Activated T-cell treated with anti-CD3 and anti-CD28 coated beads for 48 hours (primary cell): ENCODE results near the gene PXK.

Source experiments
- DNase-seq: peaks from one replicate; pipeline ENCODE4 v3.0.0-alpha.2; 2020; ENCODE audit warnings: low read depth

PXK gene

DNA sequence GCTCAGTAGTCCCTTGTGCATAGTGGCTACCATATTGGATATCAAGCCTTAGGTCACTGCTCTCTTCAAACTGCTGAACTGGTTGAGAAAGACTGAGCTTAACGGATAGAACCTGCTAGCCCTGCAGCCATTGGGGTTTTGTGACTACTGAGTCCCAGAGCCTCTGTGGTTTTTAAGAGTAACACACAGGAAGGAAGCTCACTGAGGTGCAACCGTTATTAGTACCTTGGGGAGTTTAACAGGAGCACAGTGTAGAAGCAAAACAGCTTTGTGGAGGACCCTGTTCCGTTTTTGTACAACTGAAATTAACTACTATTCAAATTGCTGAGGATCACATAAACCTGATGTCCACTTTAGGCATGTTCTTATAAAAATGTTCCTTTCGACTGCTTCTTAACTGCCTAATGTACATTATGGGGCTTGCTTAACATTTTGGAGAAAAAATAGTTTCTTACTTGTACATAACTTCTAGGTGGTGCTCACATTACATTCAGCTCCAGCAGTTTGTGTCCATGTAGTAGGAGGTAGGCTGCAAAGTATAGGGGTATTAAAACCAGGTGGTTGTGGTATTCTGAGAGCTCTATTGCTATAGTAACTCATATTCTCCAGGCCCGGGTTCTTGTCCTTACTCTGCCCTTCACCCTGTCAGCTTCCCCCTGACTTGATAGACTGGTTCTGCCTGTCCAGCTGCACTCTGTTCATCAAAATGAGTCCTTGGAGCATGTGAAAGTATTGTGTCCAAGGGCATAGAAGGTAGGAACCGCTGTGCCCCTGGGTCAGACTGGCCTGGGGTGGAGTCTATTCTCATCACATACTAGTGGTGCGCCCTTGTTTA, 17.3 kb downstream of the PXK start:
- DNase-seq = no peak

DNA sequence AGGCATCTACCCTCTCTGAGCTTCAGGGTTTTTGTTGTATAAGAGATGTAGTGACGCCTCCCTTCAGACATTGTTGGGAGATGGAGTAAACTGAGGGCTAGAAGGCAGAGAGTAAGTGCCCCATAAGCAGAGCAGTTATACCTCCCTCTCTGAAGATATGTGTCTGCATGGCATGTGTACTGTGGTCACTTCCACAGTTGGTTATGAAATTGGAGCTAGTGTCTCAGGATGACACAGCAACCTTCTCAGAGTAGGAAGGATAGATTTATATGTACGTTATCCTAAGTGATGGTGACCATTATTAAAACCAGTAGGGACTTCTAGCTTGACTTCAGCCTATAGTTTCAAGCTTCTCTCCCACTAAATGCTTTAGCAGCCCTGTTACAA, 17.9 kb downstream of the PXK start:
- DNase-seq = no peak

DNA sequence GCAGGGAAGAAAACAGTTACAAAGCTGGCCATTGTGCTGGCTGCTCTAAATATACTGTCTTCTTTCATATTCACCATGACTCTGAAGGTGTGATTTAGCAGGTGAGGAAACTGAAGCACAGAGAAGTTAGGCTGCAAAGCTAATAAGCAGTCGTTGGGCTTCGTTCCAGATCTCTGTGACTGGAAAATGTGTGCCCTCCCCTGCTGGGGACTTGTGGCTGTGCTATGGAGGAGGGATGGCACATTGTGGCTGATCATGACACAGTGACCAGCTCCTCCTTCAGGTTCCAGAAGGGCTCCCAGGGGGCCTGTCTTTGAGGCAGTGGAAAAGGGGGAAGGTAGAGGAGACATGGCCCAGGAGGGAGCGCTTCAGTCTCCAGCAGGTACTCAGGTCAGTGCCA, 19.2 kb downstream of the PXK start:
- no peak for DNase-seq

DNA sequence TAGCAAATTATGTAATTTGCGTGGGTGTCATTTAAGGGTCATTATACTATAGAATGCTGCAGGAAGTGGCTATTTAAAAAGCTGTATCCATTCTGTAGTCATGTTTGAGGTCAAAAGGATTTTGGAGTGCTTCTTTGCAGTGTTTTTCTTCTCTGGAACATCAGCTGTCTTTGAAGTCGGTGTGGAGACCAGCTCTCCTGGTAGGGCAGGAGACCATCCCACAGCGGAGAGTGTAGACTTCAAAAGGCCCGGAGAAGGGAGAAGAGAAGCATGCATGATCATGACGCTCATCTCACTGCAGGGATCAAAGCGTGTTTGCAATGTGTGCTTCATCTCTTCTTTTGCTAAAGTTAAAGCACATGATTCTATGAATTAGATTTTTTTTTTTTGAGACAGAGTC, 19.9 kb downstream of the PXK start:
- no peak for DNase-seq

DNA sequence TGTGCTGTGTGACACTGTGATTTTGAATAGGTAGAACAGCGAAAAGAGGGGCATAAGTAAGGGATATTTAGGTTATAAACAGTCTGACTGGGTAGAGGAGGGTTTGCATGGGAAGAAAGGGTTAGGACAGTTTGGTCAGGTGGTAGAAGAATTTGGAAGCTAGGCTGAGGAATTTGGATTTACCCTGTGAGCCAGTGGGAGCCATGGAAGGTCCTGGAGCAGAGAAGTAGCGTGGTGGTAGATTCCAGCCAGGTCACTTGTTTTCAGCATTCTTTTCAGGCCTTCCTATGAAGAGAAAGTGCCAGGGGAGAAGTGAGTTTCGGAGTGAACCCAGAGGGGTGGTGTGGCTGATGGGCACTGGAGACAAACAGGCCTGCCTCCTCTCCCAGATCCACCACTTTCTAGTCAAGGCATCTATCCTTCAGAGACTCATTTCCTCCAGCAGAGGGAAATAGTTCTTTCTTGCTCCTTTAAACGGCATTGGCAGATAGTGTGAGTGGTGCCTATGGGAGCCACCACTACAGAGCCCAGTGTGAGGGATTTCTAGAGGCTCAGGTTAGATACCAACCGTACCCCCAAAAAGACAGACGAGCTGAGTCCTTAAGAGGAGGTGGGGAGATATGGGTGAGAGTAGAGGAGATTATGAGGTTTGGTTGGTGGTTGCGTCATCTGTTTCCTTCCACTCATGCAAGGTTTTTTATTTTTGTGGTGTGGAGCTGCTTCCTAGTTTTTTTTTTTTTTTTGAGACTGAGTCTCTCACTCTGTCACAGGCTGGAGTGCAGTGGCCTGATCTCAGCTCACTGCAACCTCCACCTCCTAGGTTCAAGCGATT, 21.2 kb downstream of the PXK start:
- no peak for DNase-seq

DNA sequence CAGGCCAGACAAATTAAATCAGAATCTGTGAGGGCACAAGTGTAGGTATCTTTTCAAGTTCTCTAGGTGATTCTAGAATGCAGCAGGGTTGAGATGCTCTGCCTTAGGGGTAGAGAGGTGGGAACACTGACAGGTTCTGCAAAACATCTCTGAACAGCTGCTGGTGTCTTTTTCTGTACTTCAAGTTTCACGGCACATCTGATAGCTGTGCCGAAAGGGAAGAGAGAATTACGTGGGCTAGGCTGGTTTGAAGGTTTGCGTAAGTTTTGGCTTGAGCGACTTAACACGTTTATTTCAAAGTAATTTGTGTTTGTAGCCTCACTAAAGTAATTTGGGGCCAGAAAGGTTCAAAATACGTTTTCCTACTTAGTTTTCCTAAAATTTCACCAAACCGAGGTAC, 22.5 kb downstream of the PXK start:
- DNase-seq = no peak

DNA sequence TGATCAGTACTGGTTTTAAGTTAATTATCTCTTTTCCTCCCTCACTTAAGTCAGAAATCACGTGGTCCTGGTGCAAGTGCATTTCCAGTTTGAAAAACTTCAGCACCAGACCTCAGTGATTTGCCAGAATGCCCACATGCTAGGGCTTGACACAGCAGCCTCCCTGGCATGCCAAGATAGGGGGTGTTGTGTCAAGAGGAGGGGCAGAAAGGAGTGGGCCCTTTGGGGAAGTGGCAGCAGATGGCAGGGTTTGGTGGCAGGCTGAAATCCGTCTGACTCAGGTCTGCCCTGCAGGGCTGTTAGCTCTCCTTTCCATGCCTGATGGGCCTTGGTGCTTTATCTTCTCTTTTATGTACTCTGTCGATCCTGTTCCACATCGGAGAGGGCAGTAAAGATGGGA, 23.4 kb downstream of the PXK start:
- DNase-seq = no peak

DNA sequence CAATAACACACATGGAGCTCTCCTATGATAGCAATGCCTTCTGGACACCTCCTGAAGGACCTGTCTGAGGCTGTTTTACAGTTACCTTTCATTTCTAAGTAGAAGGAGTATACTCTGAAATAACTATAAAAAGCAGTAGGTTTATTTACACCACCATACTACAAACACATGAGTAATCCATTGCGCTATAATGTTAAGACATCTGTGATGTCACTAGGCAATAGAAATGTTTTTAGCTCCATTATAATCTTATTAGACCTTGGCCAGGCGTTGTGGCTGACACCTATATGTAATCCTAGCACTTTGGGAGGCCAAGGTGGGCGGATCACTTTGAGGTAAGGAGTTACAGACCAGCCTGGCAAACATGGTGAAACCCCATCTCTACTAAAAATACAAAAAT, 24.7 kb downstream of the PXK start:
- DNase-seq = no peak

DNA sequence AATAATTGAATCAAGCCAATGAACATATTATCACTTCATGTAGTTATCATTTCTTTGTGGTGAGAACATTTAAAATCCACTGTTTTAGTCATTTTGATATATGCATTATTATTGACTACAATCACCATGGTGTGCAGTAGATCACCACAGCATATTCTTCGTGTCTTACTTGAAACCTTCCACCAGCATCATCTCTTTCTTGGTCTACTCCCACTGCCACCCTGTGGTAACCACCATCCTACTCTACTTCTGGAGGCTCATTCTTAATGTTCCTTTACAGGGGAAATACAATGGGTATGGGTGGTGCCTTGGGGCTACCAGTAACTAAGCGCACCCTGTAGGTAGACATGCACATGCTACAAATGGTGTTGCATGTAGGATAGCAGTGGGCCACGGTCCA, 25.4 kb downstream of the PXK start:
- no peak for DNase-seq

DNA sequence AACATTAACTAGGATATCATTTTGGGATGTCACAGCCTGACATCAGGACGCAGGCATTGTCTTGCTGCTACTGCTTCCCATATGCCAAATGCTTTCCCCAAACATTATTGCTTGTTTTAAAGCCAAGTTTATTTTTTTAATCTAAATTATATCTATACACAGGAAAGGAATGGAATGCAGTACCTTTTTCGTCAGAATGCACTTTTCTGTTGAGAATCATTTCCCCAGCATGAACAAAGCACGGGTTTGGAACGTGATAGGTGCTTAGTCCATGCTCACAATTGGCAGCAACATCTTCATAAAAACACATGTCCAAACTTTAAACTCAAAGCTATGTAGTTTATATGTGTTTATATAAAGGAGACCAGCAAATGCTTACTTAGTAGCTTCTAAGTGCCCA, 26.1 kb downstream of the PXK start:
- DNase-seq = no peak

DNA sequence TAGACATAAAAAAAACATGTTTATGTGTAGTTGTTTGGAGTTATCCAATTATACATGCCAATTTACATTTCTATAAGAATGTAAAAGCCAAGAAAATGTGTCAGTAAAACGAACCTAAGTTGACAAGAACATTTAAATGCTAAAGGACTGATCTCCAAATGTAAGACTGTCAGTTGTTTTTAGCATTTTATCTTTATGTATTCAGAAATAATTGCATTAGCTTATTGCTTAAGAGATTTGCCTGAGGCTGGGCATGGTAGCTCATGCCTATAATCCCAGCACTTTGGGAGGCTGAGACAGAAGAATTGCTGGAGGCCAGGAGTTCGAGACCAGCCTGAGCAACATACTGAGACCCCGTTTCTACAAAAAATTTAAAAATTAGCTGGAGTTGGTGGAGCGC, 26.9 kb downstream of the PXK start:
- no peak for DNase-seq

DNA sequence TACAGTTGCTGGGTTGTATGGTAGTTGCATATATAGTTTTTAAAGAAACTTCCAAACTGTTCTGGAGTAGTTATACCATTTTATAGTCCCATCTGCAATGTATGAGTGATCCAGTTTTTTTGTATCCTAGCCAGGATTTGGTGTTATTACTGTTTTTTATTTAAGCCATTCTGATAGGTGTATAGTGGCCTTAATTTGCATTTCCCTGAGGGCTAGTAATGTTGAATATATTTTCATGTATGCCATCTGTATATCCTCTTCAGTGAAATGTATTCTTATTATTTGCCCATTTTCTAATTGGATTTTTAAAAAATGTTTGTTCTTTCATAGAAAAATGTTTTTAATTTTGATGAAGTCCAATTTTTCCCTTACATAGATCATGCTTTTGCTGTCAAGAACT, 29.2 kb downstream of the PXK start:
- DNase-seq = no peak

DNA sequence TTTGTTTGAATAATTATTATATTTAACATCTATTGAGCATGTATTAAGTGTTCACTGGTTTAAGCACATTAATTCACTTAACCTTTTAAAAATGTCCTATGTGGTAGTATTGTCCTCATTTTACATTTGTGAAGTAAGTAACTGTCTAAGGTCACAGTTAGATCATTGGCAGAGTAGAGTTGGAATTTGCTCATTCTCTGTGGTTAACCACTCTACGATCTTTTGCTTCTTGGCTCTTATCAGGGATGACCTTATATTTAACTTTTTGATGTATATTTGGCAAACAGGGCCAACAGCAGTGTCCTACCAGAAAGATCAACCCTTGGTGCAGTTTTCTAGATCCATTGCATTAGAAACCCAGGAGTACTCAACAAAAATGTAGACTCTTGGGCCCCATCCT, 34.0 kb downstream of the PXK start:
- no peak for DNase-seq

DNA sequence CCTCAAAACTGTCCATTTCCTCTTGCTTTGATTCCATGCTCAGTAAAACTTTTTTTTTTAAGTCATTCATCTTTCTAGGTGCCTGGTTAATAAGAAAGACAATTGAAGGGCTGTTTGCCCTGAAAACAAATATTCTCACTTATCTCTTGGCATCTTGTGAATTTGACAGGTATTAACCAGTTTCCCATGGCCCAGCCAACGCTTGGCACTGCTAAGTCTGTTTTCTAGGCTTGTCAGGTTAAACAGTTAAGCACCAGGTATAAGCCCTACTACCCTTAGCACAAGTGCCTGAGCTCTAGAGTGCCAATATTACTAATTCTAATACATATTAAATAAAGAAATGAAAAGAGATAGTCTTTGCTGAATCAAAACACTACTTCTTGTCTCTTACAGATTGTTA, 36.3 kb downstream of the PXK start:
- DNase-seq = no peak

DNA sequence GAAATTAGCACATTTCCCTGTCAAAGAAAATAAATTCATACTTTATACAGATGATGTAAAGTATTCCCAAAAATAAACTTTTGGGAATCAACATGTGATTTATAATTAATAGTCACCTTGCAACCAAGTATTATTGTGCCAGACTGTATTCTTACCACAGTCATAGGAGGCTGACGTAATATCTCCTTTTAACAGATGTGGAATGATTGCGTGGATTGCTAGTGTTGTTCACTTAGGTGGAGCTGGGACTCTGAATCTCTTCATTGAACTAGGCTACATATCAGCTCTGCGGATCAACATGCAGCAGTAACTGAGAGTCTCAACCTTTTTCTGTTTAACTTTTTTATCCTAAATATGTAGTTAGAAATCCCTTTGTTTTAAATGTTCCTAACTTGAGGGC, 37.2 kb downstream of the PXK start:
- DNase-seq = no peak

DNA sequence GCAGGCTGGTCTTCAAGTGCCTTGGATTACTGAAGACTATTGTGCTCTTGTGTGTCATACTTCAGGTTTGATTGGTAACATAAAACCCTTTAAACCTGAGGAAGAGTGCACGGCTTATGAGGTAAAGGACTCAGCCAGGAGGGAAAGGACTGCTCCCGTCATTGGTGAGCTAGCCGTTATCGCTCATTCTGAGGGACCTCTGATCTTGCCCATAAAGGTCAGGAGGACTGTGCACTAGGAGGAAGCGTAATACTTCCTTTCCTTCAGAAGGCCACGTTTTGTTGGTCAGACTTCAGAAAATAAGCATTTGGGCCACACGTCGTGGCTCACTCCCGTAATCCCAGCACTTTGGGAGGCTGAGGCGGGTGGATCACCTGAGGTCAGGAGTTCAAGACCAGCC, 37.7 kb downstream of the PXK start:
- no peak for DNase-seq

DNA sequence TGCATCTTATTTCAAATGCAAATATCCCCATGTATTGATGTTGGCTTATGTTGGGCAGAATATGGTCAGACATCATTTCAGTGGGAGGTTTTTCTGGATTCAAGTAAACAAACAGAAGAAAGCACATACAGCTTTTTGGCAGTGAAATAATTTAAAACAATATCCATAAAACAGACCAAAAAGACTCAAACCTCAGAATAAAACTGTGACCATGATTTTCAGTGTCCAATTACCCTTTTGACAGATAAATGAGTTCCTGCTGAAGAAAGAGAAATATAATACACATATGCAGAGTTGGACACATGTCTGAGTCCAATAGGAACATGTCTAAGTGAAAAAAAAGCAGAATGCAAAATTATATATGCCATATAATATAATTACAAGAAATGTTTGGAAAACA, 39.1 kb downstream of the PXK start:
- no peak for DNase-seq

DNA sequence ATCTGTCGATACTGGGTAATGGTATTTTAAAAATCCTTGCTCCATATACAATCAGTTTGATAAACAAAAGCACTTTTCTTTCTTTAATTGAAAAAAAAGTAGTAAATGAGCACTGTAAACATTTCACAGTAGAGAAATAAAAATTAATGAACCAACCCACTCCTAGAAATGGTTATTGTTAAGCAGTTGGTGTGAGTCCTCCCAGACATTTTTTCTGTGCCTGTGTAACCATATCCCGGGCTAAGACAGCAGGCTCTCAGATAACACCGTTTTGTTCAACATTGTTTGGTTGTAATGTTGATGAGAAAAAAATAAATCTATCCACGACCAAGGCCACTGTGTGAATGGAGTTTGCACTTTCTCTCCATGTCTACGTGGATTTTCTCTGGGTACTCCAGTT, 42.6 kb downstream of the PXK start:
- DNase-seq = no peak

DNA sequence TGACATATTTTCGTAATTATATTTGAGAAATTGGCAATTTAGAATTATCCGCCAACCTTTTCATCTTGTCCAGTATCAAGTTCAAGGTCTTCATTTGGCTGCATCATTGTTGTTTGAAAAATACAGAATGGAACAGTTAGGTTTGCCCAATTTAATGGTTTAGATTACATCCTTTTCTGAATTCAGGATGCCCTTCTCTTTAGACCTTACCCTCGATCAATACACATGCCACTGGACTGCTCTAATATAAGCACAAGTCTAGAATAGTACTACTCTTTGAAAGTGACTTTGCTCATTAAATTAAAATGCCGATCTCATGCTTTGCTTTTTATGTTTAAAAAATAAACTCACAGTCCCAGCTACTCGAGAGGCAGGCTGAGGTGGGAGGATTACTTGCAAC, 44.5 kb downstream of the PXK start:
- no peak for DNase-seq

DNA sequence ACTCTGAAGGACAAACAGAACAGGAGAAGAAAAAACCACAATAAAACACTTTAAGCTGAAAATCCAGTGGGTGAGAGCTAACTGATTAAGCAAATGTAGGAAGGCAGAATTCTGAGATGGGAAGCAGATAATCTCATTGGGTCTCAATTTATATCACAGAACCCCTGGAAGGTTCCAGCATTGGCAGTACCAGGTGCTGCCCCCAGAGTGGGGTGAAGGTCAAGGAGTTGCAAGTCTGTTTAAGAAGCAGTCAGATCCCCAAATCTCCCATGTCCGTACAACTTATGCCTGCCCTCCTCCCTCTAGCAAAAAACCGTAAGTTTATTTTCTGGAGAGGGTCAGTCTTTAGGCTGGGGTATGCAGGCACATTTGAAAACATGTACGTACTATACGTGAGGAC, 45.1 kb downstream of the PXK start:
- DNase-seq = no peak

DNA sequence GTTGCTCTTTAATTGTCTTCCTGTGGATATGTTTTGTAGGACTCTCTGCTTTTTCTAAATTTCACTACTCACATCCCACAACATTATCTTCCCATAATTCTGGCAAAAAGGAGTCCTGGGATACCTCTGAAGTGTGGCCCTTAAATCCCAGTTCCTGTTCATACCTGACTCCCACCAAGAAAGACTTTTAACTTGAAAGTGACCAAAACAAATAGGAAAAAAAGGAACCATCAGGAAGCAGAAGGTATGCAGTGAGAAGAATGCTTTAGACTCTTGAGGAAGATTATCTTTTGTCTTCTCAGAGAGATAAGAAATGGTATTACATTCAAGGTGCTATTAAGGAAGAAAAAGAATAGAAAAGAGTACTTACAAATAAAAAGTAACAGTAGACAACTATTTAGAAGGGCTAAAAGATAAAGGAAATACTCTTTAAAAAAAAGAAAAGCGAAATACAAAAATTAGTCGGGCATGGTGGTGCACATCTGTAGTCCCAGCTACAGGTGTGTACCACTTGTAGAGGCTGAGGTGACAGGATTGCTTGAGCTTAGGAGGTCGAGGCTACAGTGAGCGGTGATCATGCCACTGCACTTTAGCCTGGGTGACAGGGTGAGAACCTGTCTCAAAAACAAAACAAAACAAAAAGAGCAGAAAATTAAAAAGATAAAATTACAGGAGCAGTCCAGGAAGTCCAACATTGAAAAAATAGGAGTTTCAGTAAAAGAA, 46.8 kb downstream of the PXK start:
- DNase-seq = no peak

DNA sequence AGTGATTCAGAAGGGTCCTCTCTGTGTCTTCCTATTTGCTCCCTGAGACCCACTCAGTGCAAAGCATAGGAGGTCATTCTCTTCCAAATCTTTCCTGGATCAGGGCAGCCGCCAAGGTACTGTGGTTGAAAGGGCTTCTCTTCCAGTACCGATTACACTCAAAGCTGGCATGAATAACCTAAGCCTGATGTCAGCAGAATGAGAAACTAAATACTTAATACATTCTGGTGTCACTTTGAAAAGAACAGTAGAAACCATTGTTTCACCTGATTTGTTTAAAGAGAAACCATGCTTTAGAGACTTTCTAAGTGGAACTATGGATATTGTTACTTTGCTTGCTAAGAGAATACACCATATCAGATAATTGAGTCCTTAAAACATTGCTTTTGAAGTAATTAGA, 50.8 kb downstream of the PXK start:
- DNase-seq = no peak

DNA sequence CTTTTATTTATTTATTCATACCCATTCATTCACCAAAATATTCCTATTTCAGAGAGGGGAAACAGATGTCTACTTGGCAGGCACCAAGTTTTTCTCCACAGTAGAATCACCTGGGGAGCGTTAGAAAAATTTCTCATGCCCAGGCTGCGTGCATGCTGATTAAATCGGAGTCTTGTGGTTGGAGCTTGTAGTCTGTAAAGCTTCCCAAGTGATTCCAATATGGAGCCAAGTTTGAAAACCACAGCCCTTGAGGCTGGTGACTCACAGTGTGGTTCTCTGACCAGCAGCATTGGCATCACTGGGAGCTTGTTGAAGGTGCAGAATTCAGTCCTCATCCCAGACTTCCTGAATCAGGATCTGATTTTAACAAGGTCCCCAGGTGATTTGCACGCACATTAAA, 51.2 kb downstream of the PXK start:
- DNase-seq = no peak
